LNCAP (cell line): Measurements from ENCODE around the gene FOXG1.

Source experiments
- CTCF ChIP-seq: fragments of 450-650 bp; IDR thresholded peaks from 2 replicates; pipeline ENCODE4 v1.5.1; 2017; ENCODE audit warnings: mild to moderate bottlenecking

The FOXG1 gene

DNA sequence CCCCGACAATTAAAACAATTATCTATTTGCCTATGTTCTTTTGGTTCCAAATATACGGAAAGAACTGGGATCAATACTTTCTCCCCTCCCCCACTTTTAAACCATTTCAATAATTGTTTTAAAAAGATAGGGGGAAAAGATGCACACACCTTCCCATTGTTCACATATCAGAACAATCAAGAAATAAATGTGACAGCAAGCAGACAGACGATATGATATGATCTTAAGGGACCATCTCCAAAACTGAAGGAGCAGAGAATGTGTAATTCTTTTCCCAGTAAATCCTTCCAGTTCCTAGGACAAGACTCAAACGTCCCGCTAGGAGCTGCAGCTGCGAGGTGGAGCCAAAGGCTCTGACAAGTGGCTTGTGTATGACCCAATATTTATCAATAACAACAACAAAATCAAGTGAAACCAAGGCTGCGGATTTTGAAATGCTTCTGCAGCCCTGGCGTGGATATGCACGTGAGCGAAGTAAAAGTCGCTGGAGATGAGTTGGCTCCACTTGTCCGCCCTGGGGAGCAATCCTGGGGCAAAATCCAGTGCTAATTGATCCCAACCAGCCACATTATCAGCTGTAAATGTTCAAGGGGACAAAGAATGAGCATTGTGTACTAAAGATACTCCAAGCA, 8.2 kb upstream of the FOXG1 start:
- TF ChIP-seq CTCF, result no peak

DNA sequence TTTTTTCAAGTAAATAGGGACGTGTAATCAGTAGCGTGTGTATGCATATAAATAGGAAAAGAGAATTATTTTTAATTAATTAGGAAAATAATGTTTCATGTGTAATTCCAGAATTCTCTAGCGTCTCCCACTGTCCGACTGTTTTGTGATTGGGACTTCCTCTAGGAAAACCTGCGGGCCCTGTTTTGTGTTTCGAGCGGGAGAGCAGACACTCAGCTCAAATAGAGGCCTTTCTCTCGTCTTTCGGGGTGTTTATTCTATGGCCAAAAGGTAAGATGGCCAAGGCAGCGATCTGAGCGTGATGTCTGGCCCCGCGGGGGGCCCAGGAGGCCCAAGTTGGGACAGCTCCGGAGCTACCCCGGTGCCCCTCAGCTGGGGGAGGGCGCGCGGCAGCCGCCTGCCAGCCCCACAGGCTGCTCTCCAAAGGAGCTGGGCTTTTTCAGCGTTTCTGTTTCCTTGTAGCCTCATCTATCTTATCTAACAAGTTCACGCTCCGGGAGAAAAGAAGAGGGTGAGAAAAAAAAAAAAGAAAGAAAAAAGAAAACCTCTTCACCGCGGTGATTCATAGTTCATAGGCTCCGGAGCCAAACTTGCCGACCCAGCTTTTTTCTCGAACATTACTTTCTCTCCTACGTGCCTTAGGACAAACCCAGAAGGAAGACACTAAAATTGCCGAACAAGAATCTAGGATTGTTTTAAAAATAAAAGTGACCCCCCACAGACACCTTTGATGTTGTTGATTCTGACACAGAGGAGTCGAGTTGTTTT, 7.5 kb upstream of the FOXG1 start:
- no peak for TF ChIP-seq CTCF

GRCh38 chr14:28759653-28760313, 6.8 kb upstream of the FOXG1 start:
- TF ChIP-seq CTCF, result no peak

GRCh38 chr14:28760431-28760996, 6.1 kb upstream of the FOXG1 start:
- no peak for TF ChIP-seq CTCF

DNA sequence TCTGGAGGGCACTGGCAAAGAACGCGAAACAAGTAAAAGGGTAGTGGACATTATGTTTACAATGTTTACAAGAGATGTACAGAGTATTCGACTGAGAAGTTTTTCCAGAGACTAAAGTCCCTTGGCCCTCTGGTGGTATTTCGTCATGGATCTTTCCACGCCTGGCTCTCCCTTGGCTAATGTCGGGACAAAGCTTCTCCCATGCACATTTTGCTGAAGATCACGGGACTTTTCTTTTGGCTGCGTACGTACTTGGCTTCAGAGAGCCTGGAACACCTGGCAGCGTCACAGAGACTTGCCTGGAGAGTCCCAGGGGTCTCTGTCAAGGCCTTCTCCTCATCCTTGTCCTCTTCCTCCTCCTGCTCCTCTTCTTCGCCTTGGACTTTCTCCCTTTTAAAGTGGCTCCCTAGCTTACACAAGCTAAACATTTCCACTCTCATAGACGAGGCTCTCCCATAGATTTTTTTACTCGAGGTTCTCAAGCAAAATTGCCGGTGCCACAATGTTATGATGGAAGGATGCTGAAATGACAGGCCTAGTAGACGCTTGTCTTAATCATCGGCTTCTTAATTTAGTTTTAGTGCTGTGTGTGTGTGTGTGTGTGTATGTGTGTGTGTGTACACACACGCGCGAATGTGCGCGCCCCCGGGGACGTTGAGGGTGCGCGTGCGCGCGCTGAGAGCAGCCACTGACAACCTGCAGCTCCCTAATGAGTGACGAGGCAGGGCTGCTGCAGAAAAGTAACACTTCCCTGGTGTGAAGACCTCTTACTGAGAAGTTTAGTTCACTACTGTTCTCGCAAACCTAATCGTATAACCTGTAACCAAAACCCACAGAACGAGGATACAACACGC, 4.9 kb upstream of the FOXG1 start:
- TF ChIP-seq CTCF, result no peak

GRCh38 chr14:28762303-28762954, 4.2 kb upstream of the FOXG1 start:
- TF ChIP-seq CTCF, result no peak
